Tibial nerve (tissue), 4 donors: Measurements from ENCODE around the gene FAM131B.

Source experiments
- EP300 ChIP-seq, 2 donors: sonication (generic); formaldehyde crosslinking; IDR thresholded peaks; one replicate each; pipeline ENCODE4 v1.6.1; 2017; ENCODE audit warnings: antibody characterized with exemption in 2 of 2, mild to moderate bottlenecking in 1 of 2
- POLR2A ChIP-seq, 2 donors: fragments of 450-650 bp; IDR thresholded peaks; one replicate each; pipeline ENCODE4 v1.6.1; 2017; ENCODE audit warnings: antibody characterized with exemption in 2 of 2, mild to moderate bottlenecking in 2 of 2, moderate library complexity in 2 of 2
- TF ChIP-seq, protein P1 (sequence below), 5 experiments: fragments of 200-600 bp in 3 of 5; fragments of 450-650 bp in 2 of 5; sonication (generic) in 3 of 5; IDR thresholded peaks; one replicate each; pipeline ENCODE4 v1.5.1; 2016 to 2019; ENCODE audit warnings: antibody characterized with exemption in 5 of 5, mild to moderate bottlenecking in 3 of 5, moderate library complexity in 2 of 5

DNA sequence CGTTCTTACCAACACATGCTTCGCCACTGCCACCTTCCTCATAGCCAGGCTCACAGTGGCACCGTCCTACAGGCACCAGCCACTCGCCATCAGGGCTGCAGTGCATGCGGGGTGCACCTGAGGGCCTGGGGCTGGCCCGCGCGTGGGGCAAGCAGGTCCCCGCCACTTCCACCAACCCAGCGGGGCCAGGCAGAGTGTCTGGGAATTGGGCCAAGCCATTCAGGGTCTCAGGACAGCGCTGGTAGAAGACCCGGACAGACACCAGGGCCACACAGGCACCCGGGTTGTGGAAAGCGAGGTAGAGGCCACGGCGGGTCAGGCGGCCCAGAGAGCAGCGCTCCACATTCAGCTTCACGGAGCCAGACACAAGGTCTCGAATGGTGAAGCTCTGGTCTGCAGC, 37.1 kb upstream of the FAM131B start:
- TF ChIP-seq, protein P1, sequence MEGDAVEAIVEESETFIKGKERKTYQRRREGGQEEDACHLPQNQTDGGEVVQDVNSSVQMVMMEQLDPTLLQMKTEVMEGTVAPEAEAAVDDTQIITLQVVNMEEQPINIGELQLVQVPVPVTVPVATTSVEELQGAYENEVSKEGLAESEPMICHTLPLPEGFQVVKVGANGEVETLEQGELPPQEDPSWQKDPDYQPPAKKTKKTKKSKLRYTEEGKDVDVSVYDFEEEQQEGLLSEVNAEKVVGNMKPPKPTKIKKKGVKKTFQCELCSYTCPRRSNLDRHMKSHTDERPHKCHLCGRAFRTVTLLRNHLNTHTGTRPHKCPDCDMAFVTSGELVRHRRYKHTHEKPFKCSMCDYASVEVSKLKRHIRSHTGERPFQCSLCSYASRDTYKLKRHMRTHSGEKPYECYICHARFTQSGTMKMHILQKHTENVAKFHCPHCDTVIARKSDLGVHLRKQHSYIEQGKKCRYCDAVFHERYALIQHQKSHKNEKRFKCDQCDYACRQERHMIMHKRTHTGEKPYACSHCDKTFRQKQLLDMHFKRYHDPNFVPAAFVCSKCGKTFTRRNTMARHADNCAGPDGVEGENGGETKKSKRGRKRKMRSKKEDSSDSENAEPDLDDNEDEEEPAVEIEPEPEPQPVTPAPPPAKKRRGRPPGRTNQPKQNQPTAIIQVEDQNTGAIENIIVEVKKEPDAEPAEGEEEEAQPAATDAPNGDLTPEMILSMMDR (IDR thresholded peaks at IDR 0.05): no peak
- no peak for TF ChIP-seq POLR2A (IDR thresholded peaks at IDR 0.05)
- no peak for TF ChIP-seq EP300 (IDR thresholded peaks at IDR 0.05)
